Activated naive CD8-positive, alpha-beta T cell treated with anti-CD3 and anti-CD28 coated beads, Interleukin-2, amount 10 ng/mL, durations not matched to agents 7 days and 5 days (primary cell): ENCODE measurements around the gene DNAJB4. TPM values are rescaled to one million over a fixed set of nuclear protein-coding genes. Genes with fewer than 3 reads are reported as not detected.

Experiments
- ATAC-seq: fragments of 150-1000 bp; cut with Tn5 transposase; one replicate; pipeline ENCODE4 v1.10.0; 2021; ENCODE audit warnings: low read depth, moderate library complexity
- POLR2A ChIA-PET: fragments of 350-600 bp; sonication (Branson Sonifier 250); formaldehyde crosslinking; loops from one replicate; lab custom pipeline; 2021; ENCODE audit warnings: antibody characterized with exemption; lab: Charles Lee
- DNase-seq: peaks from one replicate; pipeline ENCODE4 v3.0.0; 2021
- H3K27ac Mint-ChIP-seq: one replicate; pipeline ENCODE4 v1.8.0; 2022; ENCODE audit warnings: mild to moderate bottlenecking, mixed read lengths
- H3K27me3 Mint-ChIP-seq: one replicate; pipeline ENCODE4 v1.8.0; 2022; ENCODE audit warnings: mild to moderate bottlenecking, moderate library complexity, mixed read lengths
- H3K36me3 Mint-ChIP-seq: one replicate; pipeline ENCODE4 v1.8.0; 2021; ENCODE audit warnings: mild to moderate bottlenecking, mixed read lengths
- H3K4me1 Mint-ChIP-seq: one replicate; pipeline ENCODE4 v1.8.0; 2021; ENCODE audit warnings: mixed read lengths
- H3K4me3 Mint-ChIP-seq: one replicate; pipeline ENCODE4 v1.8.0; 2022; ENCODE audit warnings: mild to moderate bottlenecking, moderate library complexity, mixed read lengths
- H3K9me3 Mint-ChIP-seq: one replicate; pipeline ENCODE4 v1.8.0; 2021; ENCODE audit warnings: mixed read lengths
- total RNA-seq, 2 experiments: library from RNA; stranded (reverse); gene quantifications; one replicate each; pipeline ENCODE4 v1.2.3, GENCODE V29; 2021

The DNAJB4 gene
- total RNA-seq, 2 experiments from 2014 or later = 15.2 to 16.4 TPM

DNA sequence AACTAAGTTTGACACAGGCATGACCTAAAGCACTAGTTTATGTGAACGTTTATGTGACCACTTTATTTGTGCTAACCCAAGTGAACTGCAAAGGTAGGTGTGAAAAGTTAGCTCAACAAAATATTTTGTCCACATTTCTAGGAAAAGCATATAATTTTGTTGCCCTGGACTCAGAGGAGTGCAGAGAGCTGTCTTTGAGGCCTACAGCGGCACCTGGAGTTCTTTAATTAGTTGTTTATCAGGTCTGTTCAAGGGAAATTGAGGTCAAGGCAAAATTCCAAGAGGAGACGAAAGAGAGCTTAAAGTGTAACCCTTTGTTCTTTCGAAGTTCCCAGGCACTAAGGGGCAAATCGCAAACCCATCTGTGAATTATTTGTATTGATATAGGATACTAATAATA is 42.4 kb downstream of the DNAJB4 start:
- Mint-ChIP-seq H3K27ac (no peak overlapping the region), H3K27me3 (peaks cover 34% of the 10 kb centered on the region), H3K4me3 (peak overlapping the region; percentile 77), H3K9me3 (no peaks in the 10 kb centered on the region), H3K4me1 (peaks cover 24% of the 10 kb centered on the region), H3K36me3 (peaks cover 2% of the 10 kb centered on the region)
- POLR2A ChIA-PET = interaction anchor here (0.9 kb wide), 1 partner anchor 43 kb away, joined by 4 read pairs; the partner anchor contains the start of gene DNAJB4
- DNase-seq = no peak
- ATAC-seq = no peak

DNA sequence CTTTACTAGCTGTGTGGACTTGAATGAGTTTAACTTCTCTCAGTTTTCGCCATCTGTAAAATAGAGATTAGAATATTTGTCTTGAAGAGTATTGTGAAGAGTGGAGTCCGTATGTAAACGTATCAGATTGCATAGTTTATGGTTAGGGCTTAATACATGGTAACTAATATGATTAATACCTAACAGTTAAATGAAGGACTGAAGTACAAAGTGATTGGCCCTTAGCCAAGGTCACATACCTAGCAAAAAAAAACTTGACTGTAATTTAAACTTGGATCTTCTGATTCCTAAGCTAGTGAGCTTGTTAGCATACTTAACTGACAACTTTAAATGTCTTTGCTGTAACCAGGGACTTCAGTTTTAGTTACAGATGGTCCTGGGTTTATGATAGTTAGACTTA is 42.9 kb downstream of the DNAJB4 start:
- peaks cover 2% of the 10 kb centered on the region for H3K36me3 Mint-ChIP-seq

GRCh38 chr1:78048446-78048845 is 43.7 kb downstream of the DNAJB4 start:
- H3K27me3 Mint-ChIP-seq = peaks cover 34% of the 10 kb centered on the region
- peaks cover 2% of the 10 kb centered on the region for H3K36me3 Mint-ChIP-seq
- H3K4me1 Mint-ChIP-seq = peaks cover 27% of the 10 kb centered on the region
- no peaks in the 10 kb centered on the region for H3K9me3 Mint-ChIP-seq
- ATAC-seq (no peak), DNase-seq (no peak)
- POLR2A ChIA-PET = interaction anchor here (1.9 kb wide), 1 partner anchor 44 kb away, joined by 6 read pairs; the partner anchor contains the start of gene DNAJB4
- no peak overlapping the region for H3K27ac Mint-ChIP-seq
- H3K4me3 Mint-ChIP-seq = no peak overlapping the region

More for the DNA sequence above, 42.9 kb downstream of the DNAJB4 start:
- Mint-ChIP-seq H3K4me3 (no peak overlapping the region), H3K9me3 (no peaks in the 10 kb centered on the region), H3K4me1 (peaks cover 24% of the 10 kb centered on the region), H3K27ac (no peak overlapping the region), H3K27me3 (peaks cover 34% of the 10 kb centered on the region)
- ATAC-seq = no peak
- POLR2A ChIA-PET = interaction anchor here (0.9 kb wide), 1 partner anchor 43 kb away, joined by 4 read pairs; the partner anchor contains the start of gene DNAJB4
- DNase-seq = no peak

DNA sequence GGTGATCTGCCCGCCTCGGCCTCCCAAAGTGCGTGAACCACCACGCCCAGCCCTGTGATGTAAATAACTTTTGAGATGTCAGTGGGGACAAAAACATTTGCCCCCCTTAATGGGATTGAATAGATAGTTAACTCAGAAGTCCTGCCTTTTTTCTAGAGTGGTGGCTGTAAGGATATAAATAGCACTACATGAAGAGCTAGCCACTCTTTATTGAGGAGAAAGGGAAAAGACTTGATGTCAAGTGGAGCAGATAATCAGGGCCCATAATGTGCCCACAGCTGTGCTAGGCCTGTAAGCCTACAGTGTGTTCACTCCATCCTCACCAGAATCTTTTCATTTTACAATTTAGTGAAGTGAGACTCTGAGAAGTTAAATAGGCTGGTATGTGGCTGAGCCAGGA is 44.7 kb downstream of the DNAJB4 start:
- ATAC-seq = no peak
- POLR2A ChIA-PET = interaction anchor here (1.9 kb wide), 1 partner anchor 45 kb away, joined by 6 read pairs; the partner anchor contains the start of gene DNAJB4
- peaks cover 27% of the 10 kb centered on the region for H3K4me1 Mint-ChIP-seq

DNA sequence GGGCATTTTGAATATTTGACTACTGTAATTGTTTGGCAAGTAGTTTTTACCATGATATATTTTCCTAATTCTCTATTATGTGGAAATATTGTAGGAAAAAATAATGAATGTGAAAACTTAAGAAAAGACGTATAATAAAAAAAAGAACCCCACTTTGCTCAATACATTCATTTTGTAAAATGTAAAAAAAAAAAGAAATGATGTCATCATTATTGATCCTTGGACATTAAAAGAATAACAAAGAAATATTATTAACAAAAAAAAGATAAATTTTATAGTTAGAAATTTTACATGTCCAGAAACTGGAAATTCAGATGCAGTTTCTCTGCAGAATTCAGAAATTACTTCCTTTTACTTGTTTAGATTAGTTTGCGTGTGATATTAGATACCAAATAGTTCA is 46.3 kb downstream of the DNAJB4 start:
- peaks cover 18% of the 10 kb centered on the region for H3K4me1 Mint-ChIP-seq
- POLR2A ChIA-PET = no interaction called here
- DNase-seq (no peak), ATAC-seq (no peak)
- H3K4me3 Mint-ChIP-seq = no peak overlapping the region
- H3K36me3 Mint-ChIP-seq = peaks cover 3% of the 10 kb centered on the region
- H3K9me3 Mint-ChIP-seq = peaks cover 3% of the 10 kb centered on the region
- peaks cover 17% of the 10 kb centered on the region for H3K27me3 Mint-ChIP-seq
- no peak overlapping the region for H3K27ac Mint-ChIP-seq

More for the DNA sequence above, 44.7 kb downstream of the DNAJB4 start:
- H3K27ac Mint-ChIP-seq = no peak overlapping the region
- H3K9me3 Mint-ChIP-seq = no peaks in the 10 kb centered on the region
- no peak overlapping the region for H3K4me3 Mint-ChIP-seq
- no peak for DNase-seq
- peaks cover 2% of the 10 kb centered on the region for H3K36me3 Mint-ChIP-seq
- H3K27me3 Mint-ChIP-seq = peaks cover 30% of the 10 kb centered on the region

DNA sequence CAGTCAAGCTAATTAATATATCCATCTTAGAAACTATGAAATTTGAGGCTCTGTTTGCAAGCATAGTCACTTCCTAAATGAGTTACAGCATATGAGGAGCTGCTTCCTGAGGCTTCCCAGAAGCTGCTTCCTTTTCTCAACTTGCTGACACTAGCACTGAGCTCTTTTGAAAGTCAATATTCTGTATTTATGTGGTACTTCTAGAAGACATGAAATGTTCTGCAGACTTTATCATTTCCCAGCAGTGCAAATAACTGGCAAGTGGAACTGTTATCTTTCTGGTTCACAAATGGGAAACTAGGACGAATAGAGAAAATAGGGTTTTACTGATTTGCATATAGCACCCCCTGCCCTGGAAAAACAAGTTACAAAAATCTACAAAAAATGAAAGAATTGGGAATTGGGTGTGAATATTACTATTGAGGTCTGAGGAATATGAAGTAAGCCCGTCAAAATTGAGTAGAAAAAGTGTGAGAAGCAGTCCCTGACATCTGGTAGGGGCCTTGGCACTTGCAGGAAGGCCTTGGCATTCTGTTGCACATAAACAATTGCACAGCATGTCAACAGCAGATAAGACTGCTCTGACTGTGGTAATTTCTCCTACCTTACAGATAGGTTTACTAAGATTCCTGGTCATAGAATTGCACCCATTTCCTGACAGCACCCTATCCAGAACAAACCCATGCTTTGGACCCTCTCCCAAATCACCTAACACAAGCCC is 48.1 kb downstream of the DNAJB4 start:
- H3K27ac Mint-ChIP-seq = no peak overlapping the region

GRCh38 chr1:78053498-78053897 is 48.8 kb downstream of the DNAJB4 start:
- H3K4me1 Mint-ChIP-seq = peaks cover 10% of the 10 kb centered on the region
- POLR2A ChIA-PET = no interaction called here
- no peak overlapping the region for H3K27ac Mint-ChIP-seq
- no peak for DNase-seq
- peaks cover 4% of the 10 kb centered on the region for H3K27me3 Mint-ChIP-seq
- H3K36me3 Mint-ChIP-seq = peaks cover 5% of the 10 kb centered on the region
- peaks cover 4% of the 10 kb centered on the region for H3K9me3 Mint-ChIP-seq
- H3K4me3 Mint-ChIP-seq = no peak overlapping the region
- ATAC-seq = no peak

More for the DNA sequence above, 48.1 kb downstream of the DNAJB4 start:
- peaks cover 14% of the 10 kb centered on the region for H3K4me1 Mint-ChIP-seq
- DNase-seq = no peak
- ATAC-seq = no peak
- H3K9me3 Mint-ChIP-seq = peaks cover 3% of the 10 kb centered on the region
- no peak overlapping the region for H3K4me3 Mint-ChIP-seq
- peaks cover 5% of the 10 kb centered on the region for H3K36me3 Mint-ChIP-seq
- H3K27me3 Mint-ChIP-seq = peaks cover 7% of the 10 kb centered on the region
- POLR2A ChIA-PET = no interaction called here

GRCh38 chr1:78054559-78054958 is 49.8 kb downstream of the DNAJB4 start:
- no peak for DNase-seq
- peaks cover 5% of the 10 kb centered on the region for H3K36me3 Mint-ChIP-seq
- peaks cover 7% of the 10 kb centered on the region for H3K27me3 Mint-ChIP-seq
- H3K27ac Mint-ChIP-seq = no peak overlapping the region
- peaks cover 7% of the 10 kb centered on the region for H3K4me1 Mint-ChIP-seq
- no peak overlapping the region for H3K4me3 Mint-ChIP-seq
- H3K9me3 Mint-ChIP-seq = peaks cover 4% of the 10 kb centered on the region
- no peak for ATAC-seq
- POLR2A ChIA-PET = no interaction called here

DNA sequence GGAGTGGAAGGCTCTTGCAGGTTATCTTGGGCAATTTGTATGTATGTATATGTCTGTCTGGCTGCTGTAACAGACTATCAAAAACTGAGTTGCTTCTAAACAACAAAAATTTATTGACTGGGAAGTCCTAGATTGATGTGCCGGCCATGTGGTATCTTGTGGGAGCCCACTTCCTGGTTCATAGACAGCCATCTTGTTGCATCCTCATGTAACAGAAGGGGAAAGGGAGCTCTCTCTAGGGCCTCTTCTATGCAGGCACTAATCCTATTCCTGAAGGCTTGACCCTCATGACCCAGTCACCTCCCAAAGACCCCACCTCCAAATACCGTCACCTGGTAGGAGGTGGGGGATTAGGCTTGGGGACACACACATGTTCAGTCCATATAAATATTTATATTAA is 50.2 kb downstream of the DNAJB4 start:
- POLR2A ChIA-PET = no interaction called here
- Mint-ChIP-seq H3K27me3 (peaks cover 5% of the 10 kb centered on the region), H3K4me1 (peaks cover 7% of the 10 kb centered on the region), H3K4me3 (no peak overlapping the region), H3K9me3 (peaks cover 4% of the 10 kb centered on the region), H3K27ac (no peak overlapping the region), H3K36me3 (peaks cover 5% of the 10 kb centered on the region)
- DNase-seq = no peak
- no peak for ATAC-seq

DNA sequence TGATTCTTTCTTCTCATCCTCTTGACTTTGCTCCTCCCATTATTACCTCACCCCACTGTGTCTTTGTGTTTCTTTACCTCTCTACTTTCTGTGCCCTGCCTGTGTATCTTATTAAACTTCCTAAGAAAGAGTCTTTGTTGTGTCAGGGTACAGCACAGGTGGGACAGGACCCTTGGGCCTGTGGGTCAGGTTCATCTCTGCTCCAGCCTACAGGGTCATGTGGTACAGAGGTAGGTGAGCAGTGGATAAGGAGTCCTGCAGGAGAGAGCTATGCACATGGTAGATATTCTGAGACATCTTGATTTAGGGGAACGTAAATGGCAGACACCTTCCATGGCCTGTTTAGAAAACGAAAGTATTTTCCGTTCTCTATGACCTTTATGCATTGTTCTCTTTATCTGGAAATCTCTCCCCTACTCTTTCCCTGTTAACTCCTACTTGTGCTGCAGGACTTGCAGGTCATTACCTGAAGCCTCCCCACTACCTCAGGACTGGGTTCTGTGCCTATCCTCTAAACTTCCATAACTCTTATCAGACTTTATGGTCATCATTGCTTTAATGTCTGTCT is 50.9 kb downstream of the DNAJB4 start:
- Mint-ChIP-seq H3K36me3 (peaks cover 5% of the 10 kb centered on the region), H3K4me1 (peaks cover 7% of the 10 kb centered on the region), H3K27ac (no peak overlapping the region), H3K4me3 (no peak overlapping the region), H3K27me3 (peaks cover 5% of the 10 kb centered on the region), H3K9me3 (peaks cover 4% of the 10 kb centered on the region)
- no peak for ATAC-seq
- no peak for DNase-seq
- POLR2A ChIA-PET = no interaction called here

DNA sequence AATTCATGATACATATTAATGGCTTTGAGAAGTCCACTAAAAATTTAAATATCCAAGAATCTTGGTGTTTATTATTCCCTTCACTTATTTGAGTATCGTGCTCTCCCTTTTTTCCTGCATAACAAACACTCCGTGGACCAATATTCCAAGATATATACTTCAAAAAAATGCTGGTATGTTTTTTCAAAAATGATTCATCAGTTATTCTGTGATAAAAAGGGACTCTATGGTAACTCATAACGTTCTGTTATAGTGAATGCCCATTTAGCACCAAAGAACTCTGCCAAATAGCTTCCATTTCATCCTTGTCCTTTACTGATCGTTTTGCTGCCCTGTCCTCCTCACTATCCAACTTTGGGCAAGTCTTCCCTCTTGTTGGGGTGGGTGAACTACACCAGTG is 53.9 kb downstream of the DNAJB4 start:
- Mint-ChIP-seq H3K4me1 (peaks cover 3% of the 10 kb centered on the region), H3K4me3 (no peak overlapping the region), H3K27ac (no peak overlapping the region), H3K27me3 (peaks cover 3% of the 10 kb centered on the region), H3K9me3 (peaks cover 4% of the 10 kb centered on the region), H3K36me3 (peaks cover 5% of the 10 kb centered on the region)
- DNase-seq = no peak
- POLR2A ChIA-PET = no interaction called here
- ATAC-seq = no peak

GRCh38 chr1:78060857-78061563 is 56.3 kb downstream of the DNAJB4 start:
- Mint-ChIP-seq H3K9me3 (peaks cover 1% of the 10 kb centered on the region), H3K36me3 (peaks cover 2% of the 10 kb centered on the region), H3K4me3 (no peak overlapping the region), H3K27me3 (peaks cover 8% of the 10 kb centered on the region), H3K4me1 (no peaks in the 10 kb centered on the region), H3K27ac (no peak overlapping the region)
- no peak for DNase-seq
- ATAC-seq = no peak
- POLR2A ChIA-PET = no interaction called here

DNA sequence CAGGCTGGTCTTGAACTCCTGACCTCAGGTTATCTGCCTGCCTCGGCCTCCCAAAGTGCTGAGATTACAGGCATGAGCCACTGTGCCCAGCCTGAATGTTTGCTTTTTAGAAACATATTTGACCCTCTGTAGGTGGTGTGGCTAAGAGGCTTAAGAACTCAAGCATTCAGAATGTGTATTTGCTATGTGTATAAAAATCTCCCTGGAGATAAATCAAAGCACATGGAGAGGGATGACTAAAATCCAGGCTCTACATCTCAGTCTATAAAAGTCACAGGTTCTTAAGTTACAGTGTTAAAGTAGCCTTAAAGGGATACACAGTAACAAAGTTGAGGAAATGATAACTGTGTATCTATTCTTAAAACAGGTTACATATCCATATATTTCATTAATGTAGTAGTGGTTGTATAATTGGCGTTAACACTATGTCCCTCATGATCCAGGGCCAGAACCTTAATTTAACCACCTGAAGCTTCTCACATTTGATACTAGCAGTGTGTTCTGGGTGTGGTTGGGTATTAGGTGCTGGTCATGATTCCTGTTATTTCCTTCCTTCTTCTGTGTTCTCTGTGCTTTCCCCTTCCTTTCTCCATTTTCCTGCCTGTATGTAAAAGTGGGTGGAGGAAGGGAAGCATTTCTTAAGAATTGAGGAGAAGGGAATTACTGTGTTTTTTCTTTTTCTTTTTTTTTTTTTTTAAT is 57.2 kb downstream of the DNAJB4 start:
- Mint-ChIP-seq H3K4me3 (no peak overlapping the region), H3K9me3 (peaks cover 1% of the 10 kb centered on the region), H3K36me3 (no peaks in the 10 kb centered on the region), H3K27me3 (peaks cover 11% of the 10 kb centered on the region), H3K27ac (no peak overlapping the region), H3K4me1 (no peaks in the 10 kb centered on the region)
- ATAC-seq (no peak), DNase-seq (no peak)
- POLR2A ChIA-PET = no interaction called here
